Fibroblast of pulmonary artery (primary cell): ENCODE results near the gene MARCHF3.
"Not testable (repeated sequence)": the region's sequence is repeated elsewhere in the genome, so short reads cannot be mapped to it uniquely, and the experiment has no call there.

Experiments used
- DNase-seq: peaks from one replicate; pipeline ENCODE4 v3.0.0-alpha.2; 2010; ENCODE audit warnings: low read depth
- H3K4me3 ChIP-seq: replicated peaks from 2 replicates; pipeline ENCODE4 v1.5.1; 2011; ENCODE audit warnings: low read depth, mild to moderate bottlenecking, control low read depth, low read length, moderate library complexity
- TF ChIP-seq, protein P1 (sequence below): IDR thresholded peaks from 2 replicates; pipeline ENCODE4 v1.5.1; 2011; ENCODE audit warnings: mild to moderate bottlenecking, control low read depth, low read length, inconsistent platforms; ENCODE audit errors: missing control alignments

MARCHF3 gene

GRCh38 chr5:126947146-126948010 is 83.0 kb downstream of the MARCHF3 start:
- TF ChIP-seq, protein P1, sequence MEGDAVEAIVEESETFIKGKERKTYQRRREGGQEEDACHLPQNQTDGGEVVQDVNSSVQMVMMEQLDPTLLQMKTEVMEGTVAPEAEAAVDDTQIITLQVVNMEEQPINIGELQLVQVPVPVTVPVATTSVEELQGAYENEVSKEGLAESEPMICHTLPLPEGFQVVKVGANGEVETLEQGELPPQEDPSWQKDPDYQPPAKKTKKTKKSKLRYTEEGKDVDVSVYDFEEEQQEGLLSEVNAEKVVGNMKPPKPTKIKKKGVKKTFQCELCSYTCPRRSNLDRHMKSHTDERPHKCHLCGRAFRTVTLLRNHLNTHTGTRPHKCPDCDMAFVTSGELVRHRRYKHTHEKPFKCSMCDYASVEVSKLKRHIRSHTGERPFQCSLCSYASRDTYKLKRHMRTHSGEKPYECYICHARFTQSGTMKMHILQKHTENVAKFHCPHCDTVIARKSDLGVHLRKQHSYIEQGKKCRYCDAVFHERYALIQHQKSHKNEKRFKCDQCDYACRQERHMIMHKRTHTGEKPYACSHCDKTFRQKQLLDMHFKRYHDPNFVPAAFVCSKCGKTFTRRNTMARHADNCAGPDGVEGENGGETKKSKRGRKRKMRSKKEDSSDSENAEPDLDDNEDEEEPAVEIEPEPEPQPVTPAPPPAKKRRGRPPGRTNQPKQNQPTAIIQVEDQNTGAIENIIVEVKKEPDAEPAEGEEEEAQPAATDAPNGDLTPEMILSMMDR: no peak
- no peak for DNase-seq
- no peak overlapping the region for H3K4me3 ChIP-seq

- not testable (repeated sequence) for H3K4me3 ChIP-seq, DNase-seq
Measured at GRCh38 chr5:126942908-126943307, 87.5 kb downstream of the MARCHF3 start.

DNA sequence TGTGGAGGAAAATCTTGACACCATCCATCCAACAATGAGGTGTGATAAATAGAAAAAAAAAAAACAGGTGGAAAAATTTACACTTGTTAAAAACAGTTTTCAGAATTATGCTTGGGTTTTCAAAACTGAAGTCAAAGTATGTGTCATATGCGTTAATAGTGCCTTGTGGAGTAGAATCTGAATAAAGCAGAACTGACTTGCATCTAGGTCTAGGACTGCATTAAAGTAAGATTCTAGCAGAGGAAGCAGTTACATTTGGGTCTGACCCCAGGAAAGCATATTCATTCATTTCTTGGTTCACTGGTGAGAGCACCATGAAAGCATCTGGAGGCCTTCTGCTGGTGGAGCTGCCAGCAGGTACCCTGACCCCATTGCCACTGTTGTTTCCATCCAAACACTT is 89.0 kb downstream of the MARCHF3 start:
- H3K4me3 ChIP-seq: no peak overlapping the region
- TF ChIP-seq, protein P1: no peak
- DNase-seq: no peak

DNA sequence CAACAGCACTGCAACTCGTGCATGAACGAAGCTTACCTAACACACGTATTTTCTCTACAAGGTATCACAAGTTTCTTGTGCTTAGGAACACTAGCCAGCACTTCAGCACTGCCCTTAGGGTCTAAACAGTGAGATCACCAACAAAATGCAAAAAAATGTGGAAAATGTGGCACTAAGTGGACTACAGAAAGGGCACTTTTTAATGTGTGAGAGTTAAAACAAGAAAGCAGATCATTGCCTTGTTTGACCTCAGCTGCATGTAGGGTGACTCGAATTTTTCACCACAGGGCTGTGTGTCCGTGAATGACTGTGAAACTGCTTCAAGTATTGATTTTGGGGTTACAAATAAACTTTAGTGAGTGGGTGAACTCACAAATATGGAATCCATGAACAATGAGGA is 90.5 kb downstream of the MARCHF3 start:
- no peak for DNase-seq
- TF ChIP-seq, protein P1: no peak
- H3K4me3 ChIP-seq: no peak overlapping the region

GRCh38 chr5:126938466-126938865 is 91.9 kb downstream of the MARCHF3 start:
- no peak overlapping the region for H3K4me3 ChIP-seq
- DNase-seq: peak; percentile 93
- TF ChIP-seq, protein P1: no peak

GRCh38 chr5:126937771-126938170 is 92.6 kb downstream of the MARCHF3 start:
- DNase-seq: peak; percentile 80
- no peak overlapping the region for H3K4me3 ChIP-seq
- TF ChIP-seq, protein P1: no peak

GRCh38 chr5:126936775-126937418 is 93.5 kb downstream of the MARCHF3 start:
- DNase-seq: no peak
- no peak overlapping the region for H3K4me3 ChIP-seq
- TF ChIP-seq, protein P1: no peak
